ENCODE results near the gene DNAJC4. TPM values are rescaled to one million over a fixed set of nuclear protein-coding genes. Genes with fewer than 3 reads are reported as not detected.

The DNAJC4 gene
- total RNA-seq, 4 donors from 2014 or later, result 19.2 to 25.8 (median 21.6) TPM

DNA sequence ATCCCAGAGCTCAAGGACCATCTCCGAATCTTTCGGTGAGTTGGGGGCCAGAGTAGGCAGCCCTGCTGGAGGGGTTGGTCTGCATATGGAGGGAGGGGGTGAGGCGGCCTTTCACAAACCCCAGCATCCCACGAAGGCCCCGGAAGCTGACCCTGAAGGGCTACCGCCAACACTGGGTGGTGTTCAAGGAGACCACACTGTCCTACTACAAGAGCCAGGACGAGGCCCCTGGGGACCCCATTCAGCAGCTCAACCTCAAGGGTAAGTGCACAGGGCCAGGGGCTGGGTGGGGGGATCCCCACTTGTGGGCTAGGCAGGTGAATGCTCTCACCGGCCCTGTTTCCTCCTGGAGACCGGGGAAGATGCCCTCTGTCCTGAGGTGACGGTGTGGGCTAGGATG lies 10.6 kb upstream of the DNAJC4 start:
- TF ChIP-seq, protein P1, sequence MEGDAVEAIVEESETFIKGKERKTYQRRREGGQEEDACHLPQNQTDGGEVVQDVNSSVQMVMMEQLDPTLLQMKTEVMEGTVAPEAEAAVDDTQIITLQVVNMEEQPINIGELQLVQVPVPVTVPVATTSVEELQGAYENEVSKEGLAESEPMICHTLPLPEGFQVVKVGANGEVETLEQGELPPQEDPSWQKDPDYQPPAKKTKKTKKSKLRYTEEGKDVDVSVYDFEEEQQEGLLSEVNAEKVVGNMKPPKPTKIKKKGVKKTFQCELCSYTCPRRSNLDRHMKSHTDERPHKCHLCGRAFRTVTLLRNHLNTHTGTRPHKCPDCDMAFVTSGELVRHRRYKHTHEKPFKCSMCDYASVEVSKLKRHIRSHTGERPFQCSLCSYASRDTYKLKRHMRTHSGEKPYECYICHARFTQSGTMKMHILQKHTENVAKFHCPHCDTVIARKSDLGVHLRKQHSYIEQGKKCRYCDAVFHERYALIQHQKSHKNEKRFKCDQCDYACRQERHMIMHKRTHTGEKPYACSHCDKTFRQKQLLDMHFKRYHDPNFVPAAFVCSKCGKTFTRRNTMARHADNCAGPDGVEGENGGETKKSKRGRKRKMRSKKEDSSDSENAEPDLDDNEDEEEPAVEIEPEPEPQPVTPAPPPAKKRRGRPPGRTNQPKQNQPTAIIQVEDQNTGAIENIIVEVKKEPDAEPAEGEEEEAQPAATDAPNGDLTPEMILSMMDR (IDR thresholded peaks at IDR 0.05), result no peak
- no peak for DNase-seq (ENCODE audit: low spot score)
- ATAC-seq (ENCODE audit: low FRiP score), result no peak

DNA sequence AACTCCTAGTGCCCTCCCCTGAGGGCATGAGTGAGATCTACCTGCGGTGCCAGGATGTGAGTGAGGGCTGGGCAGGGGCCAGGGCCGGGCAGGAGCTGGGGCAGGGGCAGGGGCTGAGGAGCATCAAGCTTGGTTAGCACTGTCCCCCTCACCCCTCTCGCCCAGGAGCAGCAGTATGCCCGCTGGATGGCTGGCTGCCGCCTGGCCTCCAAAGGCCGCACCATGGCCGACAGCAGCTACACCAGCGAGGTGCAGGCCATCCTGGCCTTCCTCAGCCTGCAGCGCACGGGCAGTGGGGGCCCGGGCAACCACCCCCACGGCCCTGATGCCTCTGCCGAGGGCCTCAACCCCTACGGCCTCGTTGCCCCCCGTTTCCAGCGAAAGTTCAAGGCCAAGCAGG lies 10.1 kb upstream of the DNAJC4 start:
- TF ChIP-seq, protein P1 (IDR thresholded peaks at IDR 0.05), result no peak
- DNase-seq (ENCODE audit: low spot score), result no peak
- ATAC-seq (ENCODE audit: low FRiP score), result no peak

DNA sequence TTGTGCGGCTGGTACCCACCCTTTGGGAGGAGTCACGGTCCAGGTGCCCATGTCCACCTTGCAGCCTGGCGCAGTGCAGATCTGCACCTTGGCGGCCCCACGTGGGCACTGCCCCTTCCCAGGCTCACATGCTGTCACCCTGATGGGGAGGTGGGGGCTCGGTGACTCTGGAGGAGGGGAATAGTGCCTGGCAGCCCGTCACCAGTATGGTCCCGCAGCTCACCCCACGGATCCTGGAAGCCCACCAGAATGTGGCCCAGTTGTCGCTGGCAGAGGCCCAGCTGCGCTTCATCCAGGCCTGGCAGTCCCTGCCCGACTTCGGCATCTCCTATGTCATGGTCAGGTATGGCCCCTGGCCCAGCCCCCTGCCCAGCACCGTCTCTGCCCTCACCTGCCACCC lies 9.6 kb upstream of the DNAJC4 start:
- ATAC-seq (ENCODE audit: low FRiP score) (no peak), DNase-seq (ENCODE audit: low spot score) (no peak)
- TF ChIP-seq, protein P1 (IDR thresholded peaks at IDR 0.05), result no peak

- TF ChIP-seq, protein P1 (IDR thresholded peaks at IDR 0.05), result no peak
- ATAC-seq (ENCODE audit: low FRiP score) (no peak), DNase-seq (ENCODE audit: low spot score) (no peak)
Measured at GRCh38 chr11:64222651-64223000, 7.7 kb upstream of the DNAJC4 start.

- DNase-seq (ENCODE audit: low spot score) (no peak), ATAC-seq (ENCODE audit: low FRiP score) (no peak)
- TF ChIP-seq, protein P1 (IDR thresholded peaks at IDR 0.05), result no peak
Measured at GRCh38 chr11:64223001-64223651, 7.2 kb upstream of the DNAJC4 start.

DNA sequence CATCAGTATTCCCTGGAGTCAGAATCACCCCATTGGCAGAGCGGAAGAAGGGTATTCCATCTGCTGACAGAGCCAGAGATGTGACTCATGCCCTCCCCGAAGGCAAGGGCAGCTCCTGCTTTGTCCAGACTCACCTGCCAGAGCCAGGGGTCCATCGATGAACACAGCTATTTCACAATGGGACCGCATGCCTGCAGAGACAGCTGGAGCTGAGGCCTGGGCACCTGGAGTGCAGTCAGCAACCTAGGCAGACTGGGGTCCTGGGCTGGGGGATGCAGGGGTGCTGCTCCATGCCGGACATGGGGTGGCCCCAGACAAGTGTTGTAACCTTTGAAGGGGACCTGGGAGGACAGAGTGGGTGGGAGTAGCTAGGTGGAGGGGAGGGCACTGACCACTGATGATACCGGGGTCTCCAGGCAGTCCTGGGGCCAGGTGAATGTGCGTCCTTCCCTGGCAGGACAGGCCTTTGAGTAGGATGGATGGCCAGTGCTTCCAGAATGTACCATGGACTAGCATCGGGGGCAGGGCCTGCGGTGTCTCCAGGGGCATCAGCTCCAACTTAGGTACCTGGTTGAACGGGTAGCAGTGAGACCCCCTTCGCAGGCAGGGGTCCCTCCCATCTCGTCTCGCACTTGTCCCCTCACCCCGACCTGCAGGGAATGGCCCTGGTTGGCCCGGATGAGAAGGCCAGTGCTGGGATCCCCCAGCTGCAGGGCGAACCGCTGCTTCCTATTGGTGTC lies 6.0 kb upstream of the DNAJC4 start:
- DNase-seq (ENCODE audit: low spot score), result no peak
- TF ChIP-seq, protein P1 (IDR thresholded peaks at IDR 0.05), result no peak
- ATAC-seq (ENCODE audit: low FRiP score), result no peak

Data from omental fat pad (tissue), 4 donors.